Measurements from ENCODE around the gene NTSR1.

Gene NTSR1

GRCh38 chr20:62739581-62740285 is 31.1 kb downstream of the NTSR1 start:
- DNase-seq (ENCODE audit: low read depth in 3 of 3) = peak in 1 of 3 experiments; percentile 37

- DNase-seq (ENCODE audit: low read depth in 3 of 3) = peak; percentile 55 to 79 (median 70)
Observed at GRCh38 chr20:62740286-62741141, 31.9 kb downstream of the NTSR1 start.

DNA sequence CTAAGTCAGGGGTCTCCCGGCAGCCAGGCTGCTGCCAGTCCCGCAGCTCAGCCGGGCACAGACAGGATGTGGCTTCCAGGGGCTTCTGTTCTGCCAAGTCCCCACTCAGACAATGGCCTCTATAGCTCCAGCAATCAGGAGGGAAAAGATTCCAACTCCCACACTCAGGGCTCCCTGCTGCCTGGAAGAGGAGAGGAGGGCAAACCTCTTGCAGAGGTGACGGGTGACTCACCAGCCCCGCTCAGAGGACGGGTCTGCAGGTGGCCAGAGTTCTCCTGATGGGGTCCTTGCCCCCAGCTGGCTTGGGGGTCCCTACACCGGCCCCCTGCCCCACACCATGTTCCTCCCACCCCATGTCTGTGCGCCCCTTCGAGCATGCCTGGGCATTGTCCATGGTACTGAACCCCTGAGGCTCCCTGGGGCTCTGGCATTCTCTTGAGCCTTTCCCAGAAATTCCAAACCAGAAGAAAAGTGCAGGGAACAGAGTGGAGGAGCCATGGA is 32.6 kb downstream of the NTSR1 start:
- no peak for DNase-seq (ENCODE audit: low read depth in 3 of 3)

- no peak for DNase-seq (ENCODE audit: low read depth in 3 of 3)
Observed at GRCh38 chr20:62741701-62742491, 33.3 kb downstream of the NTSR1 start.

DNA sequence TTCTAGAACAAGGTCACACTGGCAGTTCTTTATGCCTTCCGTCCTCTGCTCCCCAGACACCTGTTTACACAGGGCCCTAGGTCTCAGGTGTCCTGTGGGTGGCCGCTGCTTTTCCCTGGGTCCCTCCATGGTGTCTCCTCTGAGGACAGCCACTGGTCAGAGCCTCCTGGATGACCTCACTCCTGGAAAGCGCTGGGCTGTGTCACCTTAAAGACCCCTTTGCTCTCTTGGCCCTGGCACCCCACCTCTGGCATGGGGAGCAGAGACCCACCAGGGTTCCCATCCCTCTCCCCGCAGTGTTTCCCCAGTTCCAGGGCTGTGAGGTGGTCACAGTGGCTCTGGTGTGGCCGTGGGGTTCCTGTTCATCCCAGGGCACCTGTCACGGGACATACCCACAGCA is 33.9 kb downstream of the NTSR1 start:
- no peak for DNase-seq (ENCODE audit: low read depth in 3 of 3)

GRCh38 chr20:62742979-62743776 is 34.5 kb downstream of the NTSR1 start:
- DNase-seq (ENCODE audit: low read depth in 3 of 3) = no peak

GRCh38 chr20:62743777-62744317 is 35.2 kb downstream of the NTSR1 start:
- DNase-seq (ENCODE audit: low read depth in 3 of 3) = no peak

- no peak for DNase-seq (ENCODE audit: low read depth in 3 of 3)
Observed at GRCh38 chr20:62744741-62745191, 36.1 kb downstream of the NTSR1 start.

- DNase-seq (ENCODE audit: low read depth in 3 of 3) = no peak
Observed at GRCh38 chr20:62745279-62745951, 36.8 kb downstream of the NTSR1 start.

- no peak for DNase-seq (ENCODE audit: low read depth in 3 of 3)
Observed at GRCh38 chr20:62745952-62746288, 37.3 kb downstream of the NTSR1 start.

GRCh38 chr20:62748311-62748710 is 39.7 kb downstream of the NTSR1 start:
- no peak for DNase-seq (ENCODE audit: low read depth in 3 of 3)

- no peak for DNase-seq (ENCODE audit: low read depth in 3 of 3)
Observed at GRCh38 chr20:62749851-62750445, 41.3 kb downstream of the NTSR1 start.

- DNase-seq (ENCODE audit: low read depth in 3 of 3) = no peak
Observed at GRCh38 chr20:62751551-62752150, 43.0 kb downstream of the NTSR1 start.

DNA sequence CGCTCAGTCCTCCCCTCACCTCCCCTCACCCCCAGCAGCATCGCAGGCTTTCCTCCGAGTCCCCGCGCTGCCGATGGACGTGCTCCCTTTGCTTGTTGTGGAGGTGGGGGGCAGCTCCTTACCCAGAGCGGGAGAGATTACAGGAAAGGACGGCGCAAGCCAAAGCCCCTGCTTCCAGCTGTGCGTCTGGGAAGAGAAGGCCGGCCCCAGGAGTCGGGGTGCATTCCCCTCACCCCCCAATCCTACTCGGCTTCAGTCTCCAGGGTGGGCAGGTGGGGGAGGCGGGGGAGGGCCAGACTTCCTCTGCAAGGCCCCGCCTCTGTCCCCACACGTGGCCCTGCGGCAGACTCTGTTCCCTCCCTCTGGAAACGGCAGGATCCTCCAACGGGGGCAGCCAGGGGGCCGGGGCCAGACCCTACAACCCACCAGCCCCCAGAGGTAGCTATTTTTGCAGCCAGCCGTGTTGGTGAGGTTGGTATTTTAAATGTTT is 43.6 kb downstream of the NTSR1 start:
- DNase-seq (ENCODE audit: low read depth in 3 of 3) = no peak

DNA sequence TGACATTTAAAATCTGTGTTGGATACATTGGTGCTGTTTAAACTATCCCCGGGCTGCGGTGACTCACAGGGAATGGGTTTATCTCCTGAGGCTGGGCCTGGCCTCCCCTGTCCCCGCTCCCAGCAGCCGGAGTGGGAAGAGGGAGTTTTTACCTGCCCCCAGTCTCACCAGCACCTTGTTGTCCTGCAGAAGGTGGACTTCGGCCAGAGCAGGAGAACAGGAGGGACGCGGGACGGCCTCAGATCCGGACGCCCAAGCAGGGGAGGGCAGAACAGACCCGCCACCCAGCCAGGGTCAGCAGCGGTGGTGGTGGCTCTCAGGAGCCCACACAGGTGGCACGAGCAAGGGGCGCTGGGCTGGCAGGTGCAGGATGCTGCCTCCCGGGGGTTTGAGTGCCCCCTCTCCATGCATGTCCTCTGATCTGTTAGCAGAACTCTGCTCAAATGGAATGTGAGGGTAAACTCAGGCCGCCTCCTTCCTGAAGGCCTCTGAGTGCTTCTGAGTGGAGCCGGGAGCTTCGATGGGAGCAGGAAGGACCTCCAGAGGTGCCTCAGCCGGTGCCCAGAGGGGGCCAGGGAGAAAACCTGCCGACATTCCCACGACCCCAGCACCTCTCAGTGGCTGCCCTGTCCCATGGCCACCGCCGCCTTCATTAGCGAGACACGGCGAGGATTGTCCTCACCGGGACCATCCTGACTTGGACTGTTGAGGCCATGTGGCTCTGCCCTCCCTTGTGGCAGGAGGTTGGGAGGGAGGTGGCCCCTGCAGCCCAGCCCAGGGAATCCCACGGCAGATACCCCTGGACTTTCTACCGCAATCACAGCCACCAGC is 44.2 kb downstream of the NTSR1 start:
- DNase-seq (ENCODE audit: low read depth in 3 of 3) = no peak

DNA sequence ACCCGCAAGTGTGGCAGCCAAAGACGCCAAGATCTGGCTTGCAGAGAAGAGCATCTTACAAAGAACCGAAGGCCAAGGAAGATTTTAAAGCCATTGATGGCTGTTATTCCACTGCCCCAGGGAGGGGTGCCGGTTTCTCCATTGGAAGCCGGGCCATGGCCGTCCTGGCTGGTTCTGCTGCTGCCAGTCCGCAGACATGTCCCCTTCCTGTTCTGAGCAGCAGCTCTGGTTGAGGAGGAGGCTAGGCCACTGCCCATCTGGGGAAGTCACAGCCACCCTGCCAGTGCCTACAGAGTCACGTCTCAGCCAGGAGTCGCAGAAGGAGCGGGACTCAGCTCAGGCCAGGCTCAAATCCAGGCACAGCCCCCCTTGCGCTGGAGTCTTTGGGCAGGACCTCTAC is 45.0 kb downstream of the NTSR1 start:
- no peak for DNase-seq (ENCODE audit: low read depth in 3 of 3)

DNA sequence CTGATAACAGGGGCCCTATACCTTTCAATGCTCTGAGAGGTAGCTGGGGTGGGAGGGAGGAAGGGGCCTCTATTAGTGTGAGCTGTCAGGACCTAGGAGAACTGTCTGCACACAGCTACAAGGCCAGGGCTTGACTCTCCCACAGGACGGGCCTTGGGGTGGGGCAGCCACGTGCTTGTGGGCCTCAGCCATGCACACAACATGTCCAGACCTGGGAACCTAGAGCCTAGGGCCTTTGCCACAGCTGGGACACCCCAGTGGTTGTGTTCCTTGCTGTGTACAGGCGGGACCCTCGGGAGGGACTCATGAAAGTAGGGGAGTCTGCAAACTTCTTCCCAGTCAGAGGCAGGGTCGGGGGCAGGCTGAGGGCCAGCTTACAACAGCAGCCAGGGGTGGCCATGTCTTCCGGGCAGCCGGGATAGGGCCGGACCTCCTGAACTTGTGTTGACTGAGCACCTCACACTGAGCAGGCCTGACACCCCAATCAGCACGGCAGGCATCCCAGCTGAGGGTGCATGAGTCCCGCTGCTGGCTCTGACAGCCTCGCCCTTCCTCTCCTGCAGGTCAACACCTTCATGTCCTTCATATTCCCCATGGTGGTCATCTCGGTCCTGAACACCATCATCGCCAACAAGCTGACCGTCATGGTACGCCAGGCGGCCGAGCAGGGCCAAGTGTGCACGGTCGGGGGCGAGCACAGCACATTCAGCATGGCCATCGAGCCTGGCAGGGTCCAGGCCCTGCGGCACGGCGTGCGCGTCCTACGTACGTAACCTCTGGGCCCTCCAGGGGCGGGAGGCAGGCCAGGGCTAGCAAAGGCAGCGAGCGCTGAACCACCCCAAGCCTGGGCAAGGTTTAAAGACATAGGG is 45.7 kb downstream of the NTSR1 start:
- DNase-seq (ENCODE audit: low read depth in 3 of 3) = no peak

DNA sequence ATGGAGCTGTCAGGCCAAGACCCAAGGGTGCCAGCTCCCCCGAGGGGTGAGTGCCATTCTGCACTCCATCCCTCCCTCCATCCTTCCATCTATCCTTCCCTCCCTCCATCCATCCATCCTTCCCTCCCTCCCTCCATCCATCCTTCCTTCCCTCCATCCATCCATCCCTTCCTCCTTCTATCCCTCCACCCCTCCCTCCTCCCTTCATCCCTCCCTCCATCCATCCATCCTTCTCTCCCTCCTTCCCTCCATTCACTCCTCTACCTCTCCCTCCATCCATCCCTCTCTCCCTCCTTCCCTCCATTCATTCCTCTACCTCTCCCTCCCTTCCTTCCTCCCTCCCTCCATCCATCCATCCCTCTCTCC is 46.3 kb downstream of the NTSR1 start:
- no peak for DNase-seq (ENCODE audit: low read depth in 3 of 3)

Data from stimulated activated CD4-positive, alpha-beta T cell treated with anti-CD3 and anti-CD28 coated beads, TNF-alpha, amount 100 ng/mL, for 24 hours (primary cell).